Measurements from ENCODE around the gene PSMD3.

DNA sequence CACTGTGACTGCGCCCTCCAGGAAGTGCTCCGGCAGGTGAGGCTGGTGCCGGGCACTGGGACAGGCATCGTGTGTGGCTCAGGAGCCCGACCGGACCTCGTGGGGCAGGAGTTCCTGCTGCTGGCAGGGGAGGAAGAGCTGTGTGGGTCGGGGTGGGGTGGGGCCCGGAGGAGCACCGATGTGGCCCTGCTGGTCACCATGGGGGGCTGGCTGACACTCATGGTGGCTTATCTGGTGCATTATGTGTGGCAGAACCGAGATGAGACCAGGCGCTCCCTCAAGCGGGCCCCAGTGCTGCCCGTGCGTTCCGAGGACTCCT, 36.3 kb upstream of the PSMD3 start:
- TF ChIP-seq POLR2A (IDR thresholded peaks at IDR 0.05) (no peak), POLR2AphosphoS5 (IDR thresholded peaks at IDR 0.05) (no peak)
- TF ChIP-seq, protein P1, sequence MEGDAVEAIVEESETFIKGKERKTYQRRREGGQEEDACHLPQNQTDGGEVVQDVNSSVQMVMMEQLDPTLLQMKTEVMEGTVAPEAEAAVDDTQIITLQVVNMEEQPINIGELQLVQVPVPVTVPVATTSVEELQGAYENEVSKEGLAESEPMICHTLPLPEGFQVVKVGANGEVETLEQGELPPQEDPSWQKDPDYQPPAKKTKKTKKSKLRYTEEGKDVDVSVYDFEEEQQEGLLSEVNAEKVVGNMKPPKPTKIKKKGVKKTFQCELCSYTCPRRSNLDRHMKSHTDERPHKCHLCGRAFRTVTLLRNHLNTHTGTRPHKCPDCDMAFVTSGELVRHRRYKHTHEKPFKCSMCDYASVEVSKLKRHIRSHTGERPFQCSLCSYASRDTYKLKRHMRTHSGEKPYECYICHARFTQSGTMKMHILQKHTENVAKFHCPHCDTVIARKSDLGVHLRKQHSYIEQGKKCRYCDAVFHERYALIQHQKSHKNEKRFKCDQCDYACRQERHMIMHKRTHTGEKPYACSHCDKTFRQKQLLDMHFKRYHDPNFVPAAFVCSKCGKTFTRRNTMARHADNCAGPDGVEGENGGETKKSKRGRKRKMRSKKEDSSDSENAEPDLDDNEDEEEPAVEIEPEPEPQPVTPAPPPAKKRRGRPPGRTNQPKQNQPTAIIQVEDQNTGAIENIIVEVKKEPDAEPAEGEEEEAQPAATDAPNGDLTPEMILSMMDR (IDR thresholded peaks at IDR 0.05 in 8 of 11, conservative IDR thresholded peaks at IDR 0.05 in 3 of 11), result no peak
